ENCODE results near the gene SLF2.

SLF2 gene

GRCh38 chr10:100864978-100865377, 47.8 kb upstream of the SLF2 start:
- TF ChIP-seq CREB1 (IDR thresholded peaks at IDR 0.05; ENCODE audit: low read depth) (no peak), CEBPB (IDR thresholded peaks at IDR 0.05) (no peak), ZBTB7A (IDR thresholded peaks at IDR 0.05; ENCODE audit: low read depth) (no peak), TAF1 (IDR thresholded peaks at IDR 0.05; ENCODE audit: low read depth) (no peak), TEAD4 (IDR thresholded peaks at IDR 0.05) (no peak), YY1 (IDR thresholded peaks at IDR 0.05; ENCODE audit: low read depth) (no peak), FOXM1 (IDR thresholded peaks at IDR 0.05; ENCODE audit: borderline replicate concordance, low read depth) (no peak), EP300 (IDR thresholded peaks at IDR 0.05; ENCODE audit: borderline replicate concordance) (no peak)
- TF ChIP-seq, protein P1, sequence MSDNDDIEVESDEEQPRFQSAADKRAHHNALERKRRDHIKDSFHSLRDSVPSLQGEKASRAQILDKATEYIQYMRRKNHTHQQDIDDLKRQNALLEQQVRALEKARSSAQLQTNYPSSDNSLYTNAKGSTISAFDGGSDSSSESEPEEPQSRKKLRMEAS (IDR thresholded peaks at IDR 0.05): no peak
- TF ChIP-seq, protein P2, sequence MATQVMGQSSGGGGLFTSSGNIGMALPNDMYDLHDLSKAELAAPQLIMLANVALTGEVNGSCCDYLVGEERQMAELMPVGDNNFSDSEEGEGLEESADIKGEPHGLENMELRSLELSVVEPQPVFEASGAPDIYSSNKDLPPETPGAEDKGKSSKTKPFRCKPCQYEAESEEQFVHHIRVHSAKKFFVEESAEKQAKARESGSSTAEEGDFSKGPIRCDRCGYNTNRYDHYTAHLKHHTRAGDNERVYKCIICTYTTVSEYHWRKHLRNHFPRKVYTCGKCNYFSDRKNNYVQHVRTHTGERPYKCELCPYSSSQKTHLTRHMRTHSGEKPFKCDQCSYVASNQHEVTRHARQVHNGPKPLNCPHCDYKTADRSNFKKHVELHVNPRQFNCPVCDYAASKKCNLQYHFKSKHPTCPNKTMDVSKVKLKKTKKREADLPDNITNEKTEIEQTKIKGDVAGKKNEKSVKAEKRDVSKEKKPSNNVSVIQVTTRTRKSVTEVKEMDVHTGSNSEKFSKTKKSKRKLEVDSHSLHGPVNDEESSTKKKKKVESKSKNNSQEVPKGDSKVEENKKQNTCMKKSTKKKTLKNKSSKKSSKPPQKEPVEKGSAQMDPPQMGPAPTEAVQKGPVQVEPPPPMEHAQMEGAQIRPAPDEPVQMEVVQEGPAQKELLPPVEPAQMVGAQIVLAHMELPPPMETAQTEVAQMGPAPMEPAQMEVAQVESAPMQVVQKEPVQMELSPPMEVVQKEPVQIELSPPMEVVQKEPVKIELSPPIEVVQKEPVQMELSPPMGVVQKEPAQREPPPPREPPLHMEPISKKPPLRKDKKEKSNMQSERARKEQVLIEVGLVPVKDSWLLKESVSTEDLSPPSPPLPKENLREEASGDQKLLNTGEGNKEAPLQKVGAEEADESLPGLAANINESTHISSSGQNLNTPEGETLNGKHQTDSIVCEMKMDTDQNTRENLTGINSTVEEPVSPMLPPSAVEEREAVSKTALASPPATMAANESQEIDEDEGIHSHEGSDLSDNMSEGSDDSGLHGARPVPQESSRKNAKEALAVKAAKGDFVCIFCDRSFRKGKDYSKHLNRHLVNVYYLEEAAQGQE (IDR thresholded peaks at IDR 0.05; ENCODE audit: low read depth): no peak

DNA sequence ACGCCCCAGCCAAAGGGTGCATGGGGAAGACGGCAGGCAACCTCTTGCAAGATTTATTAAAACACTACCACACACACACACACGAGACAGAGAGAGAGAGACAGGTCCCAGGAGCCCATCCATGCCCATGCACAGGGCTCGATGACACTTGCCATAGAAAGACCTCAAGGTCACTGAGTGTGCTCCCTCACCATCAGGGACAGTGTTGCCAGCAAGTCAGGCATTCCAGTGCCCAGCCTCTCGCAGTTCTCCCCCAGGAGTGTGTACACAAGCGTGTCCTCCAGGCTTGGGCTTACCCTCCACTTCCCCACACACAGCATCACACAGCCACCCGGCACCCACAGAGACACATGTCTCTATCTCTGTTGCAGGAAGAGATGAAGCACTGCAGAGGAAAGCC, 46.8 kb upstream of the SLF2 start:
- no peak for TF ChIP-seq TEAD4 (IDR thresholded peaks at IDR 0.05)
- no peak for TF ChIP-seq TCF12 (IDR thresholded peaks at IDR 0.05; ENCODE audit: low read depth)
- TF ChIP-seq USF1 (IDR thresholded peaks at IDR 0.05): no peak
- TF ChIP-seq CEBPB (IDR thresholded peaks at IDR 0.05): no peak
- TF ChIP-seq TAF1 (IDR thresholded peaks at IDR 0.05; ENCODE audit: low read depth): no peak
- no peak for TF ChIP-seq CREB1 (IDR thresholded peaks at IDR 0.05; ENCODE audit: low read depth)
- TF ChIP-seq NFIC (IDR thresholded peaks at IDR 0.05): no peak
- TF ChIP-seq RAD21 (IDR thresholded peaks at IDR 0.05; ENCODE audit: low read depth): no peak
- TF ChIP-seq ZBTB7A (IDR thresholded peaks at IDR 0.05; ENCODE audit: low read depth): no peak
- TF ChIP-seq, protein P2 (IDR thresholded peaks at IDR 0.05; ENCODE audit: low read depth): no peak
- TF ChIP-seq EP300 (IDR thresholded peaks at IDR 0.05; ENCODE audit: borderline replicate concordance): no peak
- no peak for TF ChIP-seq FOXM1 (IDR thresholded peaks at IDR 0.05; ENCODE audit: borderline replicate concordance, low read depth)
- TF ChIP-seq, protein P1 (IDR thresholded peaks at IDR 0.05): no peak
- TF ChIP-seq EGR1 (IDR thresholded peaks at IDR 0.05): no peak
- TF ChIP-seq YY1 (IDR thresholded peaks at IDR 0.05; ENCODE audit: low read depth): no peak

- TF ChIP-seq, protein P2 (IDR thresholded peaks at IDR 0.05; ENCODE audit: low read depth): no peak
- TF ChIP-seq, protein P1 (IDR thresholded peaks at IDR 0.05): no peak
- TF ChIP-seq YY1 (IDR thresholded peaks at IDR 0.05; ENCODE audit: low read depth) (no peak), RAD21 (IDR thresholded peaks at IDR 0.05; ENCODE audit: low read depth) (no peak), NFIC (IDR thresholded peaks at IDR 0.05) (no peak), EGR1 (IDR thresholded peaks at IDR 0.05) (no peak), TAF1 (IDR thresholded peaks at IDR 0.05; ENCODE audit: low read depth) (no peak)
Observed at GRCh38 chr10:100866575-100867098, 46.1 kb upstream of the SLF2 start.

DNA sequence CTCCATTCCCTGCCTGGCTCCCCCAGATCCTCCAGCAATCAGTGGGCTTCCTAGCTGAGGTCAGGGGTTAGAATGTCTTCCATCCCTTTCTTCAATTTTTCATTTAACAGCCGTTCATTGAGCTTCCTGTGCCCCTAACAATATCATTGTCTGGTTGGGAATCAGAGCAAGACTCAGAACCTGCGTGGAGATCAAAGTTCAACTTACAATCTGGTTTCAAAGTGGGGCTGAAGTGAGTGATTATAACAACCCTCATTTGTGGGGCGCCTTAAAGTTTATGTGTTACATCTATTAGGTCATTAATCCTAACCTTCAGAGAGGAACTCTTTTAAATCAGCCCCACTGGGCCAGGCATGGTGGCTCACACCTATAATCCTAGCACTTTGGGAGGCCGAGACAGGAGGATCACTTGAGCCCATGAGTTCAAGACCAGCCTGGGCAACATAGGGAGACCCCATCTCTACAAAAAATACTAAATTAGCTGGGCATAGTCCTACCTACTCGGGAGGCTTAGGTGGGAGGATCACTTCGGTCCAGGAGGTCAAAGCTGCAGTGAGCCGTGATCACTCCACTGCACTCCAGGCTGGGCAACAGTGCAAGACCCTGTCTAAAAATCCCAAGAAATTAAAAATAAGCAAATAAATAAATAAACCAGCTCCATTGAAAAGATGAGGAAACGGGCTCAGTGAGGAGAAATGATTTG, 45.4 kb upstream of the SLF2 start:
- TF ChIP-seq RAD21 (IDR thresholded peaks at IDR 0.05; ENCODE audit: low read depth) (no peak), EGR1 (IDR thresholded peaks at IDR 0.05) (no peak), NFIC (IDR thresholded peaks at IDR 0.05) (no peak), YY1 (IDR thresholded peaks at IDR 0.05; ENCODE audit: low read depth) (no peak), ZBTB7A (IDR thresholded peaks at IDR 0.05; ENCODE audit: low read depth) (no peak), USF1 (IDR thresholded peaks at IDR 0.05) (no peak), EP300 (IDR thresholded peaks at IDR 0.05; ENCODE audit: borderline replicate concordance) (no peak), CEBPB (IDR thresholded peaks at IDR 0.05) (no peak), TCF12 (IDR thresholded peaks at IDR 0.05; ENCODE audit: low read depth) (no peak), TAF1 (IDR thresholded peaks at IDR 0.05; ENCODE audit: low read depth) (no peak), CREB1 (IDR thresholded peaks at IDR 0.05; ENCODE audit: low read depth) (no peak), FOXM1 (IDR thresholded peaks at IDR 0.05; ENCODE audit: borderline replicate concordance, low read depth) (no peak), TEAD4 (IDR thresholded peaks at IDR 0.05) (no peak)
- TF ChIP-seq, protein P1 (IDR thresholded peaks at IDR 0.05): no peak
- TF ChIP-seq, protein P2 (IDR thresholded peaks at IDR 0.05; ENCODE audit: low read depth): no peak
